ENCODE measurements around the gene KCNG4.

The KCNG4 gene

GRCh38 chr16:84260766-84261554 lies 21.1 kb upstream of the KCNG4 start:
- in situ Hi-C loops (cut with MboI; ENCODE audit: low pct_unique_long_range_greater_than_20kb, low sequenced_read_pairs, unreplicated experiment): no loop called here
- DNase-seq (ENCODE audit: low spot score): no peak
- TF ChIP-seq, protein P1, sequence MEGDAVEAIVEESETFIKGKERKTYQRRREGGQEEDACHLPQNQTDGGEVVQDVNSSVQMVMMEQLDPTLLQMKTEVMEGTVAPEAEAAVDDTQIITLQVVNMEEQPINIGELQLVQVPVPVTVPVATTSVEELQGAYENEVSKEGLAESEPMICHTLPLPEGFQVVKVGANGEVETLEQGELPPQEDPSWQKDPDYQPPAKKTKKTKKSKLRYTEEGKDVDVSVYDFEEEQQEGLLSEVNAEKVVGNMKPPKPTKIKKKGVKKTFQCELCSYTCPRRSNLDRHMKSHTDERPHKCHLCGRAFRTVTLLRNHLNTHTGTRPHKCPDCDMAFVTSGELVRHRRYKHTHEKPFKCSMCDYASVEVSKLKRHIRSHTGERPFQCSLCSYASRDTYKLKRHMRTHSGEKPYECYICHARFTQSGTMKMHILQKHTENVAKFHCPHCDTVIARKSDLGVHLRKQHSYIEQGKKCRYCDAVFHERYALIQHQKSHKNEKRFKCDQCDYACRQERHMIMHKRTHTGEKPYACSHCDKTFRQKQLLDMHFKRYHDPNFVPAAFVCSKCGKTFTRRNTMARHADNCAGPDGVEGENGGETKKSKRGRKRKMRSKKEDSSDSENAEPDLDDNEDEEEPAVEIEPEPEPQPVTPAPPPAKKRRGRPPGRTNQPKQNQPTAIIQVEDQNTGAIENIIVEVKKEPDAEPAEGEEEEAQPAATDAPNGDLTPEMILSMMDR (IDR thresholded peaks at IDR 0.05; ENCODE audit: extremely low read depth, insufficient read depth, missing control alignments): no peak

GRCh38 chr16:84259691-84260090 lies 19.9 kb upstream of the KCNG4 start:
- in situ Hi-C loops (cut with MboI; ENCODE audit: low pct_unique_long_range_greater_than_20kb, low sequenced_read_pairs, unreplicated experiment): no loop called here
- DNase-seq (ENCODE audit: low spot score): no peak
- TF ChIP-seq, protein P1 (IDR thresholded peaks at IDR 0.05; ENCODE audit: extremely low read depth, insufficient read depth, missing control alignments): no peak

- TF ChIP-seq, protein P1 (IDR thresholded peaks at IDR 0.05; ENCODE audit: extremely low read depth, insufficient read depth, missing control alignments): no peak
- no peak for DNase-seq (ENCODE audit: low spot score)
- in situ Hi-C loops (cut with MboI; ENCODE audit: low pct_unique_long_range_greater_than_20kb, low sequenced_read_pairs, unreplicated experiment): no loop called here
Measured at GRCh38 chr16:84258266-84258665, 18.5 kb upstream of the KCNG4 start.

DNA sequence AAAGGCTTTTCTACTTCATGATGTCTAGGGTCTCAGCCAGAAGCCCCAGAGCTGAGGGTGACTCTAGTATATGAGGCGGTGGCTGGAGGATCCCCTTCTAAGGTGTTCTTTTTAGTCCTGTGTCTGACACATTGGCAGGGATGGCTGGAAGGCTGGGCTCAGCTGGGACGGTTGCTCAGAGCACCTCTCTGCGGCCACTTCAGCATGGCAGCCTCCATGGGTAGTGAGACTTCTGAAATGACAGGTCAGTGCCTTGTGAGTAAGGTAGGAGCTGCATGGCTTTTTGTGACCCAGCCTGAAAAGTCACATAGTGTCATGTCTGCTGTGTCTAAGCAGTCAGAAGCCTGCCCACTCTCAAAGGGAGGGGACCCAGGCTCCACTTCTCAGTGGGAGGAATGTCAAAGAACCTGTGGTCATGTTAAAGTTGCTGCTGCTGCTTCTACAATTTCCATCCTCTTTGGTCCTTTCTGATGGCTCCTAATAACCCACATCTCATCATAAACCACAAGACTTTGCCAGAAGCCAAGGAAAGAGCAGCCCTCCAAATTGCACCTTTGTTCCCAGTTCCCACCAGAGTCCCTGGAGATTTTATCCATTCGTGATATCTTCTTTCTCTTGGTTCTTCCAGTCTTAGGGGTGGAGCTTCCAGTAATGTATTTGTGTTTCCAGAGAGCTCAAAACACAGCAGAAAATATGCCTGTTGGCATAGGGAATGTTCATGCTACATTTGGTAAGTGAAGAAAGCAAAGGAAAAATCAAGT lies 15.4 kb upstream of the KCNG4 start:
- no peak for DNase-seq (ENCODE audit: low spot score)

DNA sequence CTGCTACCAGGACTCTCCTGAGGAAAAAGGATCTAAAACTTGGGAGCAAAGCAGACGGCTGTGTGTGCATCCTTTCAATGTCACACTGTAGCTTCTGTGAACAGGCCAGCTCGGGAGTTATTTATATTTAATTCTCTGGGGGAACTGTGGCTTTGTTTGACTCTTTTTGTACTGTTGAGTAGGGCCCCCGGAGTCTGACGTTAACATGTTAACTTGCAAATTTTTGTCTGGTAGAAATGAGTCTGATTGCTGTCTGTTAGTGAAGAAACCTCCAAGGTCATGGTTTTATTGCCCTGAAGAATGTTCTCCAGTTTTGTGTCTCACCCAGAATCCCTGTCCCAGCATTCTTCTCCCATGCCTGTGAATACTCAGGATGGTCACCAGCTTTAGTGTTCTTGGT lies 14.2 kb upstream of the KCNG4 start:
- TF ChIP-seq, protein P1 (IDR thresholded peaks at IDR 0.05; ENCODE audit: extremely low read depth, insufficient read depth, missing control alignments): no peak
- DNase-seq (ENCODE audit: low spot score): no peak
- in situ Hi-C loops (cut with MboI; ENCODE audit: low pct_unique_long_range_greater_than_20kb, low sequenced_read_pairs, unreplicated experiment): no loop called here

More for the DNA sequence above, 15.4 kb upstream of the KCNG4 start:
- in situ Hi-C loops (cut with MboI; ENCODE audit: low pct_unique_long_range_greater_than_20kb, low sequenced_read_pairs, unreplicated experiment): no loop called here
- TF ChIP-seq, protein P1 (IDR thresholded peaks at IDR 0.05; ENCODE audit: extremely low read depth, insufficient read depth, missing control alignments): no peak

DNA sequence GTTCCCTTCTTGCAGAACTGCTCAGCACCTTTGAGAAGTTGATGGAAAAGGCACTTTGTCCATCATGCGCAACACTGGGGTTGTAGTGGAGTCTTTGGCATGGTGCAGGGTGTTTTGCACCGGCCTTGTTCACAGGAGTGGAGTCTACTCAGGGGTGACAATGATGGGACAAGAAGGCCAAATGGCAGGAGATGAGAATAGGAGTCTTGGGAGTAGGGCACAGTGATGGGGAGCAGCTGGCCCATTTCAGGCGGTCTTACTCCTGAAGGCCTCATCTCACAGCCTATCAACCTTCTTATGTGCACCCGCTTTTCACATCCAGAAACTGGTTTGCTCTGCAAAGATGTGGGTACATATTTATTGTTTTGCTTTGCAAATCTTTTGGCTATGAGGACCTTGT lies 13.4 kb upstream of the KCNG4 start:
- no peak for DNase-seq (ENCODE audit: low spot score)
- TF ChIP-seq, protein P1 (IDR thresholded peaks at IDR 0.05; ENCODE audit: extremely low read depth, insufficient read depth, missing control alignments): no peak
- in situ Hi-C loops (cut with MboI; ENCODE audit: low pct_unique_long_range_greater_than_20kb, low sequenced_read_pairs, unreplicated experiment): no loop called here

Data from GM13977 (cell line).